Measurements from ENCODE around the gene KCNQ4.

KCNQ4 gene

GRCh38 chr1:40870135-40870728, 86.6 kb downstream of the KCNQ4 start:
- no peak for DNase-seq

- no peak for DNase-seq
Observed at GRCh38 chr1:40872276-40872675, 88.7 kb downstream of the KCNQ4 start.

GRCh38 chr1:40873863-40874472, 90.4 kb downstream of the KCNQ4 start:
- DNase-seq: no peak

- DNase-seq: no peak
Observed at GRCh38 chr1:40876436-40876761, 92.8 kb downstream of the KCNQ4 start.

GRCh38 chr1:40876891-40877290, 93.3 kb downstream of the KCNQ4 start:
- no peak for DNase-seq

GRCh38 chr1:40877698-40878097, 94.1 kb downstream of the KCNQ4 start:
- DNase-seq: peak; percentile 66

GRCh38 chr1:40878906-40879305, 95.3 kb downstream of the KCNQ4 start:
- no peak for DNase-seq

- no peak for DNase-seq
Observed at GRCh38 chr1:40879482-40880175, 96.0 kb downstream of the KCNQ4 start.

- DNase-seq: no peak
Observed at GRCh38 chr1:40880813-40881549, 97.4 kb downstream of the KCNQ4 start.

GRCh38 chr1:40884055-40884795, 100.6 kb downstream of the KCNQ4 start:
- no peak for DNase-seq

GRCh38 chr1:40886318-40887011, 102.9 kb downstream of the KCNQ4 start:
- no peak for DNase-seq

- no peak for DNase-seq
Observed at GRCh38 chr1:40887012-40887378, 103.4 kb downstream of the KCNQ4 start.

- DNase-seq: no peak
Observed at GRCh38 chr1:40887652-40888051, 104.1 kb downstream of the KCNQ4 start.

Measured in NCI-H524 treated with DMSO at 0.1 percent for 48 hours (cell line).